ENCODE measurements around the gene ACSL6.
"Not testable (repeated sequence)": the region's sequence is repeated elsewhere in the genome, so short reads cannot be mapped to it uniquely, and the experiment has no call there.

Gene ACSL6

DNA sequence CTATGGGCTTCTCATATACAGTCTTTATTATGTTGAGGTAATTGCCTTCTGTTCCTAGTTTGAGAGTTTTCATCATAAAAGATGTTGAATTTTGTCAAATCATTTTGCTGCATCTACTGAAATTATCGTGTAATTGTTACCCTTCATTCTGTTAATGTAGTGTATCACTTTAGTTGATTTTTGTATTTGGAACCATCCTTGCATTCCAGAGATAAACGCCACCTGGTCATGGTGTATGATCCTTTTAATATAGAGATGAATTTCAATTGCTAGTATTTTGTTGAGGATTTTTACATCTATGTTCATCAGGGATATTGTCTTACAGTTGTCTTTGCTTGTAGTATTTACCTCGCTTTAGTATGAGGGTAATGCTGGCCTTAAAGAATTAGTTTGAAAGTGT lies 85.3 kb downstream of the ACSL6 start:
- no peak for DNase-seq

DNA sequence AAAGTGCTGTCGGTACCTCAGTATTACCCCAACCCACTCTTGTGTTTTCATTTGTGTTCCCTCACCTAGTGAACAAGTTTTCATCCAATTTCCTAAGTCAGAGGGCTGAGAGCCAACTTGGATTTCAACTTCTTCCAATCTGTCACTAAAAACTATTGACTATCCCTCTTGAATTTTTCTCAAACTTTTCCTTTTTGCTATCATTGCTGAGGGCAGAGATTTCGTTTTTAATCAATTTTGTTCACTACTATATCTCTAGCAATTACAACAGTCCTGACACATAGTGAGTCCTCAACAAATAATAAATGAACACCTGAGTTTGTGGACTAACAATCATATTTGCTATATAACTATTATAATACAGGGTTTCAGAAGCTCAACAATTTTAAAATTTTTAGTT lies 95.0 kb downstream of the ACSL6 start:
- DNase-seq = no peak

DNA sequence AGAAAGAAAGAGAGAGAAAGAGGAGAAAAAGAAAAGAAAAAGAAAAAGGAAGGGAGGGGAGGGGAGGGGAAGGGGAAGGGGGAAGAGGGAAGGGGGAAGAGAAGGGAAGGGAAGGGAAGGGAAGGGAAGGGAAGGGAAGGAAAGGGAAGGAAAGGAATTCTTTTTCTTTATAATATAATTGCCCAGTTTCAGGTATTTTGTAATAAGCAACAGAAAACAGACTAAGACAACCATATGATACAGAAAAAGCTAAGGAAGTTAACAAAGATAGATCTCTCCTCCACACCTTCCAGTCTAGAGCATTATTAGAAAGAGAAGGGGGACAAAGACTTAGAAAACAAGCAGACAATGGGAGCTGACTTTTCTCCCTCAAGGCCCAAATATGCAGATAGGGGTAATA lies 97.0 kb downstream of the ACSL6 start:
- no peak for DNase-seq

DNA sequence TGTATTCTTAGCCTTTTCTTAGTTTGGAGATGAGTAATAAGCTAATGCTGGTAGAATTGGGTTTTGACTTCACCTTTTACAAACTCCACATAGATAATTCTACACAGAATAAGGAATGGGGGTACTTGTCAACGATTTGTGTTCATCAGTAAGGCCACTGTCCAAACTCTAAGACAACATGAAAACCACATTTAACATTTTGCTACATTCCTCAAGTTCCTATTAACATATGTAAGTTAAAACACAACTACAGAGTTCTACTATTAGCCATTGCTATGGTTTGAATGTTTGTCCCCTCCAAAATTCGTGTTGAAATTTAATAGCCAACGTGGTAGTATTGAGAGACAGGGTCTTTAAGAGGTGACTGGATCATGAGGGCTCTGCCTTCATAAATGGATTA lies 97.9 kb downstream of the ACSL6 start:
- no peak for DNase-seq

DNA sequence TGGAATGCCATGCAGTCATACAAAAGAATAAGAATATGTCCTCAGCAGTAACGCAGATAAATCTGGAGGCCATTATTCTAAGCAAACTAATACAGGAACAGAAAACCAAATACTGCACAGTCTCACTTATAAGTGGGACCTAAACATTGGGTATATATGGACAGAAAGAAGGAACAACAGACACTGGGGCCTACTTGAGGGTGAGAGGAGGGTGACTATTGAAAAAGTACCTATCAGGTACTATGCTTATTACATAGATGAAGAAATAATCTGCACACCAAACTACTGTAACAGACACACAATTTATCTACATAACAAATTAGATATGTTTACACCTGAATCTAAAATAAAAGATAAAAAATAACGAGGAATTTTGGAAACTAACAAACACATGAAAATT lies 104.8 kb downstream of the ACSL6 start:
- DNase-seq = no peak

DNA sequence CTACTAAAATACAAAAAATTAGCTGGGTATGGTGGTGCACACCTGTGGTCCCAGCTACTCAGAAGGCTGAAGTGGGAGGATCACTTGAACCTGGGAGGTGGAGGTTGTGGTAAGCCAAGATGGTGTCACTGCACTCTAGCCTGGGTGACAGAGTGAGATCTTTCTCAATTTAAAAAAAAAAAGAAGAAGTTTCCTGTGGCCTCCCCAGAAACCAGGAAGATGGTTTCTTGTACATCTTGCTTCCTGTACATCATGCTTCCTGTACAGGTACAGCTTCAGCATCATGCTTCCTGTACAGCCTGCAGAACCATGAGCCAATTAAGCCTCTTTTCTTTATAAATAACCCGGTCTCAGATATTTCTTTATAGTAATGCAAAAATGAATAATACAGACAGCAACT lies 109.2 kb downstream of the ACSL6 start:
- DNase-seq = not testable (repeated sequence)
